ENCODE measurements around the gene DAPK3.
A peak's percentile ranks its signal among the peaks of the same experiment; 100 is the strongest.
"Not testable (repeated sequence)": the region's sequence is repeated elsewhere in the genome, so short reads cannot be mapped to it uniquely, and the experiment has no call there.

Gene DAPK3

GRCh38 chr19:4011430-4011829 is 40.5 kb upstream of the DAPK3 start:
- H3K9me3 ChIP-seq (ENCODE audit: control insufficient read depth, insufficient read depth, low read length); H3K36me3 ChIP-seq (ENCODE audit: insufficient read depth, low read length); H3K9ac ChIP-seq (ENCODE audit: low read depth, low read length); H3K4me1 ChIP-seq (ENCODE audit: insufficient read depth, low read length): not testable (repeated sequence)

GRCh38 chr19:4010808-4011110 is 39.9 kb upstream of the DAPK3 start:
- H3K36me3 ChIP-seq (ENCODE audit: insufficient read depth, low read length) = peaks cover 4% of the 10 kb centered on the region; the same call in 1 of the 2 replicates
- H3K9ac ChIP-seq (ENCODE audit: low read depth, low read length) = no peak overlapping the region
- 0 out of 2 replicates have a peak, but pooled peaks cover 9% of the 10 kb centered on the region for H3K4me1 ChIP-seq (ENCODE audit: insufficient read depth, low read length)
- no peaks in the 10 kb centered on the region; the same call in 1 of the 2 replicates for H3K9me3 ChIP-seq (ENCODE audit: control insufficient read depth, insufficient read depth, low read length)

GRCh38 chr19:4009990-4010807 is 39.3 kb upstream of the DAPK3 start:
- Histone ChIP-seq H3K9ac (ENCODE audit: low read depth, low read length) (no peak overlapping the region), H3K4me1 (ENCODE audit: insufficient read depth, low read length) (0 out of 2 replicates have a peak, but pooled peaks cover 9% of the 10 kb centered on the region), H3K36me3 (ENCODE audit: insufficient read depth, low read length) (peaks cover 4% of the 10 kb centered on the region; the same call in 1 of the 2 replicates), H3K9me3 (ENCODE audit: control insufficient read depth, insufficient read depth, low read length) (no peaks in the 10 kb centered on the region; the same call in 1 of the 2 replicates)

- H3K9me3 ChIP-seq (ENCODE audit: control insufficient read depth, insufficient read depth, low read length) = no peaks in the 10 kb centered on the region; the same call in 1 of the 2 replicates
- H3K4me1 ChIP-seq (ENCODE audit: insufficient read depth, low read length) = 0 out of 2 replicates have a peak, but pooled peaks cover 4% of the 10 kb centered on the region
- peaks cover 4% of the 10 kb centered on the region; the same call in 1 of the 2 replicates for H3K36me3 ChIP-seq (ENCODE audit: insufficient read depth, low read length)
- peak overlapping the region; percentile 69 for H3K9ac ChIP-seq (ENCODE audit: low read depth, low read length)
Measured at GRCh38 chr19:4007836-4008539, 37.1 kb upstream of the DAPK3 start.

- peak within 1 kb of the TSS; percentile 79 for H3K9ac ChIP-seq (ENCODE audit: low read depth, low read length)
- 0 out of 2 replicates have a peak, but pooled peaks cover 4% of the 10 kb centered on the region for H3K4me1 ChIP-seq (ENCODE audit: insufficient read depth, low read length)
- peaks cover 4% of the 10 kb centered on the region; the same call in 1 of the 2 replicates for H3K36me3 ChIP-seq (ENCODE audit: insufficient read depth, low read length)
- H3K9me3 ChIP-seq (ENCODE audit: control insufficient read depth, insufficient read depth, low read length) = no peaks in the 10 kb centered on the region; the same call in 1 of the 2 replicates
Measured at GRCh38 chr19:4007021-4007835, 36.3 kb upstream of the DAPK3 start, which contains the start of gene PIAS4. Gene PIAS4 (plus strand): TSS chr19:4007736. CDS start chr19:4007761, 25 bp downstream.

GRCh38 chr19:4005436-4005835 is 34.5 kb upstream of the DAPK3 start:
- H3K36me3 ChIP-seq (ENCODE audit: insufficient read depth, low read length); H3K9ac ChIP-seq (ENCODE audit: low read depth, low read length); H3K4me1 ChIP-seq (ENCODE audit: insufficient read depth, low read length); H3K9me3 ChIP-seq (ENCODE audit: control insufficient read depth, insufficient read depth, low read length): not testable (repeated sequence)

- H3K9me3 ChIP-seq (ENCODE audit: control insufficient read depth, insufficient read depth, low read length); H3K9ac ChIP-seq (ENCODE audit: low read depth, low read length); H3K4me1 ChIP-seq (ENCODE audit: insufficient read depth, low read length); H3K36me3 ChIP-seq (ENCODE audit: insufficient read depth, low read length): not testable (repeated sequence)
Measured at GRCh38 chr19:4000798-4001197, 29.9 kb upstream of the DAPK3 start.

GRCh38 chr19:3998667-3999412 is 27.9 kb upstream of the DAPK3 start:
- not testable (repeated sequence) for H3K9ac ChIP-seq (ENCODE audit: low read depth, low read length); H3K36me3 ChIP-seq (ENCODE audit: insufficient read depth, low read length); H3K9me3 ChIP-seq (ENCODE audit: control insufficient read depth, insufficient read depth, low read length); H3K4me1 ChIP-seq (ENCODE audit: insufficient read depth, low read length)

- no peak overlapping the region for H3K9ac ChIP-seq (ENCODE audit: low read depth, low read length)
- H3K36me3 ChIP-seq (ENCODE audit: insufficient read depth, low read length) = no peaks in the 10 kb centered on the region
- H3K9me3 ChIP-seq (ENCODE audit: control insufficient read depth, insufficient read depth, low read length) = no peaks in the 10 kb centered on the region
- H3K4me1 ChIP-seq (ENCODE audit: insufficient read depth, low read length) = no peaks in the 10 kb centered on the region
Measured at GRCh38 chr19:3995607-3996006, 24.7 kb upstream of the DAPK3 start.

- H3K9me3 ChIP-seq (ENCODE audit: control insufficient read depth, insufficient read depth, low read length) = no peaks in the 10 kb centered on the region
- H3K9ac ChIP-seq (ENCODE audit: low read depth, low read length) = no peak overlapping the region
- H3K4me1 ChIP-seq (ENCODE audit: insufficient read depth, low read length) = peaks cover 7% of the 10 kb centered on the region
- H3K36me3 ChIP-seq (ENCODE audit: insufficient read depth, low read length) = no peaks in the 10 kb centered on the region
Measured at GRCh38 chr19:3990815-3991117, 19.9 kb upstream of the DAPK3 start.

GRCh38 chr19:3987619-3988371 is 16.9 kb upstream of the DAPK3 start:
- H3K4me1 ChIP-seq (ENCODE audit: insufficient read depth, low read length) = peaks cover 19% of the 10 kb centered on the region
- no peaks in the 10 kb centered on the region for H3K9me3 ChIP-seq (ENCODE audit: control insufficient read depth, insufficient read depth, low read length)
- peaks cover 17% of the 10 kb centered on the region for H3K36me3 ChIP-seq (ENCODE audit: insufficient read depth, low read length)
- H3K9ac ChIP-seq (ENCODE audit: low read depth, low read length) = peak overlapping the region; percentile 55; the same call in 1 of the 2 replicates

- Histone ChIP-seq H3K4me1 (ENCODE audit: insufficient read depth, low read length) (peaks cover 19% of the 10 kb centered on the region), H3K9me3 (ENCODE audit: control insufficient read depth, insufficient read depth, low read length) (no peaks in the 10 kb centered on the region), H3K9ac (ENCODE audit: low read depth, low read length) (peak overlapping the region; percentile 55; the same call in 1 of the 2 replicates), H3K36me3 (ENCODE audit: insufficient read depth, low read length) (peaks cover 29% of the 10 kb centered on the region)
Measured at GRCh38 chr19:3986260-3987041, 15.6 kb upstream of the DAPK3 start.

Data from ES-I3 (cell line).